Measurements from ENCODE around the gene XDH.
A peak's percentile ranks its signal among the peaks of the same experiment; 100 is the strongest.

Gene XDH

GRCh38 chr2:31414601-31415241, at the start of gene XDH:
Gene XDH, minus strand, starts transcription at chr2:31414742. Its CDS starts 76 bp downstream, at chr2:31414666.
- DNase-seq, result no peak

GRCh38 chr2:31457651-31458050, 43.1 kb upstream of the XDH start:
- no peak for DNase-seq

GRCh38 chr2:31446848-31447247, 32.3 kb upstream of the XDH start:
- no peak for DNase-seq

GRCh38 chr2:31442376-31442775, 27.8 kb upstream of the XDH start:
- no peak for DNase-seq

GRCh38 chr2:31440764-31441163, 26.2 kb upstream of the XDH start:
- DNase-seq, result no peak

- no peak for DNase-seq
Observed at GRCh38 chr2:31434911-31435310, 20.4 kb upstream of the XDH start.

GRCh38 chr2:31433541-31433940, 19.0 kb upstream of the XDH start:
- DNase-seq, result no peak

GRCh38 chr2:31430439-31431165, 16.1 kb upstream of the XDH start:
- no peak for DNase-seq

GRCh38 chr2:31429759-31430438, 15.4 kb upstream of the XDH start:
- peak; percentile 18 for DNase-seq

GRCh38 chr2:31429040-31429439, 14.5 kb upstream of the XDH start:
- no peak for DNase-seq

GRCh38 chr2:31428001-31428418, 13.5 kb upstream of the XDH start:
- DNase-seq, result no peak

- no peak for DNase-seq
Observed at GRCh38 chr2:31426096-31426495, 11.6 kb upstream of the XDH start.

GRCh38 chr2:31421634-31422033, 7.1 kb upstream of the XDH start:
- no peak for DNase-seq

GRCh38 chr2:31420936-31421335, 6.4 kb upstream of the XDH start:
- no peak for DNase-seq

GRCh38 chr2:31419386-31419785, 4.8 kb upstream of the XDH start:
- DNase-seq, result no peak

- no peak for DNase-seq
Observed at GRCh38 chr2:31415421-31415820, 879 bp upstream of the XDH start.

- no peak for DNase-seq
Observed at GRCh38 chr2:31413862-31414550, 536 bp downstream of the XDH start.

GRCh38 chr2:31413025-31413424, 1.5 kb downstream of the XDH start:
- DNase-seq, result no peak

- DNase-seq, result no peak
Observed at GRCh38 chr2:31411771-31412170, 2.8 kb downstream of the XDH start.

GRCh38 chr2:31406593-31407385, 7.8 kb downstream of the XDH start:
- DNase-seq, result no peak

- DNase-seq, result no peak
Observed at GRCh38 chr2:31404827-31405226, 9.7 kb downstream of the XDH start.

GRCh38 chr2:31404302-31404701, 10.2 kb downstream of the XDH start:
- DNase-seq, result no peak

- DNase-seq, result no peak
Observed at GRCh38 chr2:31402388-31402787, 12.2 kb downstream of the XDH start.
